D341Med (cell line): ENCODE data around the gene IQSEC1.
"Not testable (repeated sequence)": the region's sequence is repeated elsewhere in the genome, so short reads cannot be mapped to it uniquely, and the experiment has no call there.

Source experiments
- DNase-seq: peaks from one replicate; pipeline ENCODE4 v3.0.0; 2012; ENCODE audit warnings: low spot score

The IQSEC1 gene

GRCh38 chr3:12869035-12869621 is 204.1 kb downstream of the IQSEC1 start:
- DNase-seq: no peak

- DNase-seq: peak; percentile 84
Measured at GRCh38 chr3:12868039-12869034, 204.9 kb downstream of the IQSEC1 start.

GRCh38 chr3:12866836-12867235 is 206.4 kb downstream of the IQSEC1 start:
- no peak for DNase-seq

GRCh38 chr3:12865271-12865670 is 208.0 kb downstream of the IQSEC1 start:
- DNase-seq: no peak

- DNase-seq: no peak
Measured at GRCh38 chr3:12862387-12862786, 210.8 kb downstream of the IQSEC1 start.

GRCh38 chr3:12861611-12862010 is 211.6 kb downstream of the IQSEC1 start:
- no peak for DNase-seq

- DNase-seq: no peak
Measured at GRCh38 chr3:12859840-12860239, 213.4 kb downstream of the IQSEC1 start.

GRCh38 chr3:12856626-12857025 is 216.6 kb downstream of the IQSEC1 start:
- no peak for DNase-seq

GRCh38 chr3:12854565-12854964 is 218.7 kb downstream of the IQSEC1 start:
- DNase-seq: no peak

GRCh38 chr3:12853847-12854246 is 219.4 kb downstream of the IQSEC1 start:
- DNase-seq: not testable (repeated sequence)

- DNase-seq: no peak
Measured at GRCh38 chr3:12852201-12852600, 221.0 kb downstream of the IQSEC1 start.
